ENCODE results near the gene ERCC8. TPM values are rescaled to one million over a fixed set of nuclear protein-coding genes. Genes with fewer than 3 reads are reported as not detected.

Gene ERCC8
- total RNA-seq, 1 experiment from 2014 or later, result 25.6 TPM

DNA sequence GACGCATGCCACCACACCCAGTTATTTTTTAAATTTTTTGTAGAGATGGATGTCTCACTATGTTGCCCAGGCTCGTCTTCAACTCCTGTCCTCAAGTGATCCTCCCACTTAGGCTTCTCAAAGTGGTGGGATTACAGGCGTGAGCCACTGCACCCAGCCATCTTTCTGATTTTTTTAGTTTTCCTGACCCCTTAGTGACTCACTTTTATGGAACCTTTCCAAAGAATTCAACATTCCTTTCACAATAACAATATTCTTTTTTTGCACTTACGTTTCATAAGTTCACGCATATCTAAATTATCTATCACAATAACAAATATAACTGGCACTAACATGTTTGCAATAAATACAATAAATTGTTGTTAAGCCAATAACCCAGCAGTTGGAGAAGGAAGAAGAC lies 109.3 kb downstream of the ERCC8 start:
- ChIA-PET CTCF (no interaction called here), POLR2A (ENCODE audit: low non-redundant PET) (no interaction called here)
- Histone ChIP-seq H3K9me3 (ENCODE audit: low read depth, low read length, poor library complexity, severe bottlenecking) (no peaks in the 10 kb centered on the region), H3K4me3 (ENCODE audit: low read depth, low read length, poor library complexity, severe bottlenecking) (no peak overlapping the region), H3K27ac (ENCODE audit: low read depth, low read length, poor library complexity, severe bottlenecking) (no peak overlapping the region), H3K27me3 (replicated peaks; ENCODE audit: insufficient read depth, low read depth, low read length, poor library complexity) (peaks cover 39% of the 10 kb centered on the region), H3K4me1 (ENCODE audit: insufficient read depth, low read length, poor library complexity, severe bottlenecking) (no peaks in the 10 kb centered on the region), H3K36me3 (ENCODE audit: insufficient read depth, low read length, poor library complexity, severe bottlenecking) (no peaks in the 10 kb centered on the region)
- TF ChIP-seq, protein P1, sequence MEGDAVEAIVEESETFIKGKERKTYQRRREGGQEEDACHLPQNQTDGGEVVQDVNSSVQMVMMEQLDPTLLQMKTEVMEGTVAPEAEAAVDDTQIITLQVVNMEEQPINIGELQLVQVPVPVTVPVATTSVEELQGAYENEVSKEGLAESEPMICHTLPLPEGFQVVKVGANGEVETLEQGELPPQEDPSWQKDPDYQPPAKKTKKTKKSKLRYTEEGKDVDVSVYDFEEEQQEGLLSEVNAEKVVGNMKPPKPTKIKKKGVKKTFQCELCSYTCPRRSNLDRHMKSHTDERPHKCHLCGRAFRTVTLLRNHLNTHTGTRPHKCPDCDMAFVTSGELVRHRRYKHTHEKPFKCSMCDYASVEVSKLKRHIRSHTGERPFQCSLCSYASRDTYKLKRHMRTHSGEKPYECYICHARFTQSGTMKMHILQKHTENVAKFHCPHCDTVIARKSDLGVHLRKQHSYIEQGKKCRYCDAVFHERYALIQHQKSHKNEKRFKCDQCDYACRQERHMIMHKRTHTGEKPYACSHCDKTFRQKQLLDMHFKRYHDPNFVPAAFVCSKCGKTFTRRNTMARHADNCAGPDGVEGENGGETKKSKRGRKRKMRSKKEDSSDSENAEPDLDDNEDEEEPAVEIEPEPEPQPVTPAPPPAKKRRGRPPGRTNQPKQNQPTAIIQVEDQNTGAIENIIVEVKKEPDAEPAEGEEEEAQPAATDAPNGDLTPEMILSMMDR (conservative IDR thresholded peaks at IDR 0.05; ENCODE audit: low read depth, low read length), result no peak
- TF ChIP-seq EZH2 (IDR thresholded peaks at IDR 0.05; ENCODE audit: borderline replicate concordance, low read depth, low read length, poor library complexity, severe bottlenecking), result no peak
- intact Hi-C loops (cut with micrococcal nuclease; ENCODE audit: unreplicated experiment), result no loop called here
- no peak for DNase-seq (ENCODE audit: low spot score)
- BruUV-seq (replicated peaks), result no TSS peak

DNA sequence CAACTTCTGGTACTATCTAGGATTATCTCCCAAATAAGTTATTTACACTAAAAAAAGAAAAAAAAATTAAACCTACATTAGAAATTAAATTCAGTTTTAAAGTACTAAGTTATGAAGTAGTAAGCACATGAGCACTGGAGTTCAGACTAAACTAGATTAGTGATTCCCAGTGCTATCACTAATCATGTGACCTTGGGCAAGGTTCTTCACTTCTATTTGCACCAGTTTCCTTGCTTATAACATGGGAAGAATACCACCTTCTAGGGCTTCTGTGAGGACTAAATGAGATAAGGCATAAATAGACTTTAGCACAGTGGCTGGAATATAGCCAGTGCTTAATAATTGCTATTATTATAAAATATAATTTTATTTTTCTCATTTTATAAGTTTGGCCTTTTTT lies 111.3 kb downstream of the ERCC8 start:
- CTCF ChIA-PET, result no interaction called here
- no peaks in the 10 kb centered on the region for H3K4me1 ChIP-seq (ENCODE audit: insufficient read depth, low read length, poor library complexity, severe bottlenecking)
- intact Hi-C loops (cut with micrococcal nuclease; ENCODE audit: unreplicated experiment), result no loop called here
- no peak for DNase-seq (ENCODE audit: low spot score)
- H3K9me3 ChIP-seq (ENCODE audit: low read depth, low read length, poor library complexity, severe bottlenecking), result no peaks in the 10 kb centered on the region
- H3K27ac ChIP-seq (ENCODE audit: low read depth, low read length, poor library complexity, severe bottlenecking), result no peak overlapping the region
- no peak overlapping the region for H3K4me3 ChIP-seq (ENCODE audit: low read depth, low read length, poor library complexity, severe bottlenecking)
- H3K36me3 ChIP-seq (ENCODE audit: insufficient read depth, low read length, poor library complexity, severe bottlenecking), result no peaks in the 10 kb centered on the region
- TF ChIP-seq, protein P1 (conservative IDR thresholded peaks at IDR 0.05; ENCODE audit: low read depth, low read length), result no peak
- TF ChIP-seq EZH2 (IDR thresholded peaks at IDR 0.05; ENCODE audit: borderline replicate concordance, low read depth, low read length, poor library complexity, severe bottlenecking), result no peak
- peaks cover 36% of the 10 kb centered on the region for H3K27me3 ChIP-seq (replicated peaks; ENCODE audit: insufficient read depth, low read depth, low read length, poor library complexity)
- no TSS peak for BruUV-seq (replicated peaks)
- POLR2A ChIA-PET (ENCODE audit: low non-redundant PET), result no interaction called here

DNA sequence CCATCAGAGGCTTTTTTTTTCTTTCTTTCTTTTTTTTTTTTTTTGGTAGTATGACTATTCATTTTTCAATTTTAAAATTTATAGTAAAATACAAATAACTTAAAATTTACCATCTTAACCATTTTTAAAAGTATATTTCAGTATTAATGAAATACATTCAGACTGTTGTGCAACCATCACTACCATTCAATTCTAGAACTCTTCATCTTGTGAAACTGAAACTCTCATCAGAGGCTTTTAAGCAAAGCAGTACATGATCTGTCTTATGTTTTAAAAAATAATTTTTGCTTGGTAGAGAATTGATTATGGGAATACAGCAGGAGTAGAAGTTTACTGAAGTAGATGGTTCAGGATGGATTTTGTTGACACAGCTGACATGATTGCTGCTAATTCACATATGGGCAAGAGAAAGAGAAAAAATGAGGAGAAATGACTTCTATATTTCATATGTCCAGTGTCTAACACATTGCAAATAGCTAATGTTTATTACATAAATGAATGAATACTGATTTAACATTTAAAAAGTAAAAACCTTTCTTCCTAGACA lies 114.2 kb downstream of the ERCC8 start:
- TF ChIP-seq, protein P1 (conservative IDR thresholded peaks at IDR 0.05; ENCODE audit: low read depth, low read length), result no peak
- no peak for TF ChIP-seq EZH2 (IDR thresholded peaks at IDR 0.05; ENCODE audit: borderline replicate concordance, low read depth, low read length, poor library complexity, severe bottlenecking)
- H3K27ac ChIP-seq (ENCODE audit: low read depth, low read length, poor library complexity, severe bottlenecking), result no peak overlapping the region
- H3K9me3 ChIP-seq (ENCODE audit: low read depth, low read length, poor library complexity, severe bottlenecking), result no peaks in the 10 kb centered on the region
- POLR2A ChIA-PET (ENCODE audit: low non-redundant PET), result no interaction called here
- H3K27me3 ChIP-seq (replicated peaks; ENCODE audit: insufficient read depth, low read depth, low read length, poor library complexity), result peaks cover 25% of the 10 kb centered on the region
- no peak overlapping the region for H3K4me3 ChIP-seq (ENCODE audit: low read depth, low read length, poor library complexity, severe bottlenecking)
- H3K36me3 ChIP-seq (ENCODE audit: insufficient read depth, low read length, poor library complexity, severe bottlenecking), result no peaks in the 10 kb centered on the region
- H3K4me1 ChIP-seq (ENCODE audit: insufficient read depth, low read length, poor library complexity, severe bottlenecking), result no peaks in the 10 kb centered on the region
- DNase-seq (ENCODE audit: low spot score), result no peak
- no TSS peak for BruUV-seq (replicated peaks)
- intact Hi-C loops (cut with micrococcal nuclease; ENCODE audit: unreplicated experiment), result no loop called here
- CTCF ChIA-PET, result no interaction called here
